Esophagus muscularis mucosa (tissue), 4 donors: ENCODE results near the gene PPM1M. TPM values are rescaled to one million over a fixed set of nuclear protein-coding genes. Genes with fewer than 3 reads are reported as not detected.

Source experiments
- DNase-seq: peaks from one replicate; pipeline ENCODE4 v3.0.0-alpha.2; 2017; ENCODE audit errors: extremely low spot score
- H3K27ac ChIP-seq, 4 donors: fragments of 200-600 bp; sonication (generic); replicated peaks in 1 of 4; 1 replicate in 3 of 4; 2 replicates in 1 of 4; pipeline ENCODE4 v1.5.1; 2016 to 2019; ENCODE audit warnings: mild to moderate bottlenecking in 1 of 4
- H3K27me3 ChIP-seq, 4 donors: fragments of 200-600 bp; sonication (generic); one replicate each; pipeline versions ENCODE4 v1.5.1 to v1.6.0; 2016 to 2019
- H3K36me3 ChIP-seq, 4 donors: fragments of 200-600 bp; sonication (generic); one replicate each; pipeline ENCODE4 v1.5.1; 2016 to 2019
- H3K4me1 ChIP-seq, 4 donors: fragments of 200-600 bp; sonication (generic); one replicate each; pipeline ENCODE4 v1.5.1; 2016 to 2019
- H3K4me3 ChIP-seq, 4 donors: fragments of 200-600 bp; sonication (generic); 1 replicate in 2 of 4; 2 replicates in 2 of 4; pipeline ENCODE4 v1.5.1; 2016 to 2019; ENCODE audit warnings: mild to moderate bottlenecking in 4 of 4, moderate library complexity in 1 of 4
- H3K9me3 ChIP-seq, 4 donors: fragments of 200-600 bp; sonication (generic); 1 replicate in 3 of 4; 2 replicates in 1 of 4; pipeline ENCODE4 v1.5.1; 2016 to 2019
- CTCF ChIP-seq, 3 experiments: fragments of 200-600 bp in 2 of 3; fragments of 450-650 bp in 1 of 3; sonication (generic) in 2 of 3; IDR thresholded peaks; one replicate each; pipeline ENCODE4 v1.5.1; 2017 to 2019; ENCODE audit warnings: antibody characterized with exemption in 3 of 3, mild to moderate bottlenecking in 2 of 3, moderate library complexity in 1 of 3
- EP300 ChIP-seq: sonication (generic); formaldehyde crosslinking; IDR thresholded peaks from one replicate; pipeline ENCODE4 v1.6.1; 2017; ENCODE audit warnings: antibody characterized with exemption
- POLR2A ChIP-seq: fragments of 450-650 bp; IDR thresholded peaks from one replicate; pipeline ENCODE4 v1.6.1; 2017; ENCODE audit warnings: antibody characterized with exemption, moderate library complexity, mild to moderate bottlenecking, low read depth
- POLR2AphosphoS5 ChIP-seq, 2 donors: sonication (generic); formaldehyde crosslinking; IDR thresholded peaks; one replicate each; pipeline ENCODE4 v1.6.1; 2017; ENCODE audit warnings: antibody characterized with exemption in 2 of 2
- WGBS: methylation state at CpG from one replicate; pipeline ENCODE4 v1.1.5; 2018; 5-methylcytosine and 5-hydroxymethylcytosine counted together
- intact Hi-C: fragments of 100-400 bp; cut with DNase I; formaldehyde crosslinking; loops from one replicate; pipeline ENCODE4 v1.15.1; 2023
- total RNA-seq, 4 donors: library from RNA; depleted of rRNA; stranded (reverse); fragments of >200 nt; gene quantifications; one replicate each; pipeline versions ENCODE4 v1.1.0 to v1.2.1, GENCODE V29; 2016

Gene PPM1M
- total RNA-seq, 4 donors from 2014 or later, result 24.1 to 35.7 (median 32.4) TPM

DNA sequence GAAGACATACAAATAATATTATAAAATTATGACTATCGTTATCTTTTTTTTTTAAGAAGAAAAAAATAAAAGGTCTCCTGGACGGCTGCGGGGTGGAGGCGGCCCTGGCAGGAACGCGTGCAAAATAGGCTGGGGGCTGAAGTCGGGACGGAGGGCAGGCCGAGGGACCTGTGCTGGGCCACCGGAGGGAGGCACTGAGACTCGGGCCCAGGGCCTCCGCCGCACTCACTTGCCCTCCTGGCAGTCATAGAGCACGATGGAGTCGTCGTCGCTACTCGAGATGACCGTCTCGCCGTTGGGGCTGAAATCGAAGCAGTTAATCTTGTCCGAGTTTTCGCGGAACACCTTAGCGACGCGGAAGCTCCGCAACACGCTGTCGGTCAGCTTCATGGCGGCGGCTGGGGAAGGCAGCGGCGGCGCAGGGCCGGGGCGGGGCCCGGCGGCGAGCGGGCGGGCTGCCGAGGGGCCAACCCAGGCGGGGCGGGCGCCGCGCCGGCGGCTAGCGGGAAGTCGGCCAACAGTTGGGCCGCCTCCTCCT lies 32.5 kb downstream of the PPM1M start:
- under 1% methylated on average over 19 of the region's 54 CpGs for WGBS
- no peaks in the 10 kb centered on the region for H3K27me3 ChIP-seq
- no peak for TF ChIP-seq POLR2A
- no peak for TF ChIP-seq POLR2AphosphoS5 (IDR thresholded peaks at IDR 0.05)
- TF ChIP-seq EP300, result no peak
- peak; percentile 13 to 56 (median 26) for TF ChIP-seq CTCF (IDR thresholded peaks at IDR 0.05)
- peaks cover 48 to 60% (median 56%) of the 10 kb centered on the region in 4 donors for H3K4me1 ChIP-seq
- intact Hi-C loops, result loop anchor here (2.0 kb wide), 1 partner anchor 39 kb away; the partner anchor contains the start of gene TWF2
- H3K36me3 ChIP-seq, result peaks cover 0 to 10% (median 6%) of the 10 kb centered on the region in 4 donors
- peak; percentile 93 for DNase-seq
- peak overlapping the region; percentile 79 to 92 (median 84) for H3K4me3 ChIP-seq
- peak overlapping the region; percentile 94 to 98 (median 97) for H3K27ac ChIP-seq
- H3K9me3 ChIP-seq, result no peaks in the 10 kb centered on the region

DNA sequence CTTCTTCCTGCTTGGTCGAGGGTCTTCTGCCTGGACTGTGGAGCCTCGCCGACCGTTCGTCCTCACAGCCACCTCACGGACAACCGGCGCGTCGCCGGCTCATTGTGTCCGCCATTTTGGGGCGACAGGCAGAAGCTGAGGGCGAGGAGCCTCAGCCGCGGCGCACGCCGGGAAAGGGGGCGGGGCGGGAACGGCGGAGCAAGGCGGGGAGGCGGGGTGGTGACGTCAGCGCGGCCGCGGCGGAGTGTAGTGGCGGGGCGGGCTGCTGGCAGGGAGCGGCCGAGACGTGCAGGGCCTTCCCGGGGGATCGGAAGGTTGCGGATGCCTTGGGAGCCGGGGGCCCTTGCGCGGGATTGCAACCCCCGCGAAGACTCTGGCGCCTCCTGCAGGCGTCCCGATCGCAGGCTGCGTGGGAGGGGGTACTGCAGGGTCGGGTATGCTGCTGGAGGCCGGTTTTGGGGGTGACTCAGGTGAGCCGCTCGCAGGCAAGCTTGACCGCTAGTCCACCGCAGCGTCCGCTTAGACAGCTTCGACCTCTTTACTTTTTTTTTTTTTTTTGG lies 33.0 kb downstream of the PPM1M start, which contains the start of gene WDR82:
WDR82 (minus strand) TSS at position 140 of the 560 bp plus-strand sequence. CDS start 288 bp downstream, outside the sequence.
- TF ChIP-seq CTCF (IDR thresholded peaks at IDR 0.05) (peak; percentile 60 to 63 (median 62)), POLR2AphosphoS5 (IDR thresholded peaks at IDR 0.05) (peak; percentile 95 to 96), EP300 (no peak), POLR2A (peak; percentile 53)
- Histone ChIP-seq H3K4me1 (peaks cover 48 to 55% (median 51%) of the 10 kb centered on the region in 4 donors), H3K9me3 (no peaks in the 10 kb centered on the region), H3K4me3 (peak within 1 kb of the TSS; percentile 79 to 92 (median 84)), H3K27me3 (no peaks in the 10 kb centered on the region), H3K27ac (peak within 1 kb of the TSS; percentile 94 to 98 (median 97)), H3K36me3 (peaks cover 0 to 9% (median 5%) of the 10 kb centered on the region in 4 donors)
- peak; percentile 99 for DNase-seq
- WGBS, result 0% methylated on average over 10 of the region's 58 CpGs
- intact Hi-C loops, result loop anchor here (2.0 kb wide), 1 partner anchor 40 kb away; the partner anchor contains the start of gene TWF2

GRCh38 chr3:52279596-52279995 lies 34.0 kb downstream of the PPM1M start:
- Histone ChIP-seq H3K4me1 (peaks cover 39 to 45% (median 41%) of the 10 kb centered on the region in 4 donors), H3K9me3 (no peaks in the 10 kb centered on the region), H3K27ac (peak overlapping the region; percentile 94 to 98 (median 97)), H3K4me3 (peak overlapping the region; percentile 79 to 92 (median 84)), H3K36me3 (peaks cover 0 to 9% (median 5%) of the 10 kb centered on the region in 4 donors), H3K27me3 (no peaks in the 10 kb centered on the region)
- TF ChIP-seq POLR2A, result no peak
- no peak for TF ChIP-seq EP300
- no peak for TF ChIP-seq POLR2AphosphoS5 (IDR thresholded peaks at IDR 0.05)
- TF ChIP-seq CTCF (IDR thresholded peaks at IDR 0.05), result no peak
- DNase-seq, result no peak
- 32% methylated on average over 2 of the region's 2 CpGs for WGBS
- intact Hi-C loops, result loop anchor here (2.0 kb wide), 1 partner anchor 41 kb away; the partner anchor contains the start of gene TWF2

- Histone ChIP-seq H3K9me3 (no peaks in the 10 kb centered on the region), H3K4me3 (peak overlapping the region in 2 of 4 donors; percentile 90 to 92), H3K36me3 (peaks cover 0 to 9% (median 3%) of the 10 kb centered on the region in 4 donors), H3K27ac (peak overlapping the region; percentile 94 to 98 (median 97)), H3K4me1 (peaks cover 35 to 40% (median 37%) of the 10 kb centered on the region in 4 donors), H3K27me3 (no peaks in the 10 kb centered on the region)
- TF ChIP-seq EP300 (no peak), POLR2AphosphoS5 (IDR thresholded peaks at IDR 0.05) (peak in 1 of 2 donors; percentile 11)
- intact Hi-C loops, result no loop called here
- no peak for DNase-seq
- 13% methylated on average over 6 of the region's 6 CpGs for WGBS
Measured at GRCh38 chr3:52280050-52280461, 34.5 kb downstream of the PPM1M start.
